ENCODE data around the gene LRRC2.

GRCh38 chr3:46495901-46496456 is 70.1 kb downstream of the LRRC2 start:
- TF ChIP-seq POLR2A (IDR thresholded peaks at IDR 0.05) = no peak
- no peak for TF ChIP-seq CTCF (IDR thresholded peaks at IDR 0.05)
